ENCODE measurements around the gene CSRNP3. TPM values are rescaled to one million over a fixed set of nuclear protein-coding genes. Genes with fewer than 3 reads are reported as not detected.
A peak's percentile ranks its signal among the peaks of the same experiment; 100 is the strongest.

CSRNP3 gene
- total RNA-seq, 1 experiment from 2014 or later: 1.4 TPM

DNA sequence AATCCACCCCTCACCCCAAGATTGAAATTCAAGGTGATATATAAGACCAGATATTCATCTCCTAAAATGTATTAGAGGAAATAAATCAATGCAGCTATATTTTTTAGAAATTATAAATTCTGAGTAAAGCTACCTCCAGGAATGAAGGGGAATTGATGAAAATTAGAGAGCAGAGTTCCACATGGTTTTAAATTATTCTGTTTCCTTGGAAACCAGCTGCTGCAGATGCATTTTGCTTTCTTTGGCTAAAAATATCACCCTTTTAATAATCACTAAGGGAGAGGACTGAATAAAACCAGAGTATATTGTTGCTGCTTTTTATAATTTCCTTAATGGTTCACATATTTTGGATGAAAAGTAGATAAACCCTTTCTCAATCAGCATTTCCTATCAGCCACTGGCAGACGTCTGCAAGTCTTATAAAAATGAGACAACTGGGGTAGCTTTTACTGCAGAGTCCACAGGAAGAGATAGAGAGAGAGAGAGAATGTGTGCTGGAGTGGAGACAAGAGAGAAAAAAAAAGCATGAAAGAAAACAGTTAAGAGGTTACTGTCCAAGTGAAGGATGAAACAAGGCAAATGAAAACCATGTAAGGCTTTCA is 2.0 kb downstream of the CSRNP3 start:
- DNase-seq (ENCODE audit: low read depth): no peak

DNA sequence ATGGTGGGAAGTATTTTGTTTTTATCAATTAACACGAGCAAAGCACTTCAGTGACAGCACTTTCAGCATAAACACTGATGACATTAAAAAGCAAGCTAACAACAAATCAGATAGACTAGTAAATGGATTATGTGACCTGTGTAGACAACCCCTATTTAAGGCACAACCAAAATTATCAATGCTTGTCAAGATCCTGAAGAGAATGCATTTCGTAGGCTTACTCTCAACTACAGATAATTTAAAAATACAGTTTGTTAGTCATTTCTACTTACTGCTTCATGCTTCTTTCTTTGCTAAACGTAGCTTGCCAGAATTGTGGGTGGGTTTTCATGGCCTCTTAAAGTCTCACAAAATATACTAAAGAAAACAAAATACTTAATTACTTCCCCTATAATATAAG is 3.4 kb downstream of the CSRNP3 start:
- no peak for DNase-seq (ENCODE audit: low read depth)

DNA sequence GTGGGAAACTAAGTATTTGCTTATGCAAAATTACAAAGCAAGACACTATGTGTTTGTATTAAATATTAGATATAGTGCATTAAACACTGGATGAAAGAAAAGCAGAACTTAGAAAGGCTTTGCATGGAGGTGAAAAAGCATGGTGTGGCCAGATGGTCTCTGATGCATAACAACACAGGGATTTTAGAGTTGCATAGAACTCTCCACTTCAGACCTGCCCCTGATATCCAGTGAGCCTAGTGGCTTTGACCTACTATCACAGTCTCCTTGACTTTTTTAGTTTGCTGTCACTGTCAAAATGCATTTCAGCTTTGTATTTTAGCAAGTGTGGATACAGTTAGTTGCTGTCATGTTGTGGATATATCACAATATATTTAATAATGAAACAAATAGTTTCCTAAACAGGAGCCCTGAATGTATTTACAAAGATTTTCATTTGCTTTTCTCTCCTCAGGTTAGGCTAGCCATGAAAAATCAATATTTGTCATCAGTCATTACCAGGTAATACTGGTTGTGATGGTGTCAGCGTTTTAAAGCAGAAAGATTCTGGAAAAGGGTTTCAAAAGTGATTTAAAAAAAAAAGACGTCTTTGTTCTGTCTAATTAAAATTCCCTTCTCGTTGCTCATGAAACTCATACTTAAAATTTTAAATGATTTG is 5.2 kb downstream of the CSRNP3 start:
- DNase-seq (ENCODE audit: low read depth): no peak

DNA sequence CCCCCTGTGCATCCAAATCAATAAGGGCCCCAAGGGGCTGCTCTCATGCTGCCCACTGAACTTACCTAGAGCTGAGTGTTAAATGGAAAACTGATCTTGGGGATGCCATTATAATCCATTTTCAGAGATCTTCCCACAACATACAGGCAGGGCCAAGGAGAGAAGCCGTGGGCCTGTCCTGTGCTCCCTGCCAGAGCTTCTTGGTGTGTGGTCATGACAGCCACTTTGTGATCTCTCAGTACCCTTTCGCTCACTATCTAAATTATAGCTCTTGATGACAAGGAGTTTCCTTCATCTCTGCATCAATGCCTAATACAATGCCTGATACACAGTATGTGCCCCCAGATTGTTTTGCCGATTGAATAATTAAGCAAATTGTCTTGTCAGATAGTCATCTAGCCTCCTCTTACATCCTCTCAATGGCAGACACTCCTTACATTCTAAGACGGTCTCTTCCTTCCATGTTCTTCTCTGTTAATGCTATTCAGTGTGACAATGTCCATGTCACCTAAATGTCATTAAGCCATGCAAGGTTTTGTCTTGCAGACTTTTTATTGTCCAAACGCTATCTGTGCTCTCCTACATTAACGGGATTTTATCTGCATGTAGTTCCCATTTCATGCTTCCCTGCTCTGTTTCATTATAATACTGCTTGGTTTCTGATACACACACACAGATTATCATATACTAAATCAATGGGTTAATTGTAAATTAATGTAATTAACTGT is 5.9 kb downstream of the CSRNP3 start:
- no peak for DNase-seq (ENCODE audit: low read depth)

DNA sequence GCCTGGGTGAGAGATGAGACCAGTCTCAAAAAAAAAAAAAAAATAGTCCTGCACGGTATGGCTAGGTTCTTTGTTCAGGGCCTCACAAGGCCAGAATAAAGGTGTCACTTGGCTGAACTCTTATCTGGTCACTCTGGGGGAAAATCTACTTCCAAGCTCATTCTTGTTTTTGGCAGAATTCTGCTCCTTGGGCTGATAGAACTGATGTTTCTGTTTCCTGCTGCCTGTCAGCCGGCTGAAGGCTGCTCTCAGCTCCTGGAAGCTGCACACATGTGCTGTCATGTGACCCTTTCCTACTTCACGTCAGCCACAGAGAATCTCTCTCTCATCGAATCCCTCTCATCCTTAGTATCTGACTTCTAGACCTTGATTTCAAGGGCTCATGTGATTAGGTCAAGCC is 10.4 kb downstream of the CSRNP3 start:
- no peak for DNase-seq (ENCODE audit: low read depth)

DNA sequence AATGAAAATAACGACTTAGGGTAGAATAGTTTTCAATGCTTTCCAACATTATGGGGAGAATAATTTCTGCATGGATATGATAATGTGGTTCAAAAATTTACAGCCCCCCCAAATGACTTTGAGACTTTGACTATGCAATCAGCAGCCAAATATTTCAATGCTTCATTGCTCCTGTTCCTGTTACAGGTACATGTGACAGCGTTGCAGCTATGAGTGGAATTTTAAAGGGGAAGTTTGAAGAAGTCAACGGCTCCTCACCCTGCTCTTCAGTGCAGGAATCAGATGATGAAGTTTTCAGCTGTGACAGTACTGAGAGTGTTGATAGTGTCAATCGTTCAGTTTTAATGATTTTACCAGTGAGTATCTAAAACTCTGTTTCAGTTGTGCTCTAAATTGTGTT is 25.1 kb downstream of the CSRNP3 start:
- no peak for DNase-seq (ENCODE audit: low read depth)

DNA sequence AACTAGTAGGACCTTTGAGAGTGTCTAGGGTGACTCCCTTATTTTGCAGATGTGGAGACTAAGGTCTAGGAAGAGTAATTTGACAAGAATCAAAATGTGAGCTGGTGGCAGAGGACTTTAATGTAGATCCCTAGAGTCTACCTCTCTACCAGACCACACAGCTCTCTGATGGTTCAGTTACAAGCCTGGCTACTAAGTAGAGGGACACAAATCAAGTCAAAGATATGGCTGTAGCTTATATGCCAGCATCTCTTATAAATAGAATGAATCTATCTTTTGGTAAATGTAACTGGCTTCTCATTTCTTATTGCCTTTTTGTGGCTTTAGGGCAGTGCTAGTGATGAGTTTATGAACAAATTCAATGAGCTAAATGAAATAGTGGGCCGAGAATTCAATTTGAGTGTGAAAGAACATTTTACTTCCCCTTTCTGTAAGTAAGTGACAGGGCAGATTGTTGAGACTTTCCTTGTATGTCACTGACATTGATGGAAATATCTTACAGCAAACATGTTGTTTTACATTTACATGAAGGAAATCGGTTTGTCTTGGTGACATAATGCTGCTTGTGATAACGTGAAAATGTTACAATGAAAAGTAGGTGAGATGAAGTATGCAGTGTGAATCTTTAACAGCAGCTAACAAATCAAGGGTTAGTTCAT is 28.3 kb downstream of the CSRNP3 start:
- DNase-seq (ENCODE audit: low read depth): no peak

DNA sequence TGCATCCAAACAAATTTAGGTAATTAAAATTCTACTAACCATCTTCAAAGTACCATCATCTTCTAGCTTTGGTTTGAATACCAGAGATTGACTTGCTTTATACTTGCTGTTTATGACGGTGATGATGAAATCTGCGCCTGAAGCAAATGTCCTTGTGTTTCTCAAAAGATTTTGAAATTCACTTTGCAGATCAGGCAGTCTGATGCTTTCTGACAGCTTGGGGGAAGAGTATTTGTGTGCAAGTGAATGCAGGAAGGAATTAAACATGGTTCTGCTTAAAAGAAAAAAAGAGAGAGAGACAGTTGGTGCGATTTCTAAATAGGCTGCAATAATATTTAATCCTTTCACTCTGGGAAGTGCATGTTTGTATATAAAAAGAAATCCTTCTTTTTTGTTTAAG is 29.6 kb downstream of the CSRNP3 start:
- no peak for DNase-seq (ENCODE audit: low read depth)

DNA sequence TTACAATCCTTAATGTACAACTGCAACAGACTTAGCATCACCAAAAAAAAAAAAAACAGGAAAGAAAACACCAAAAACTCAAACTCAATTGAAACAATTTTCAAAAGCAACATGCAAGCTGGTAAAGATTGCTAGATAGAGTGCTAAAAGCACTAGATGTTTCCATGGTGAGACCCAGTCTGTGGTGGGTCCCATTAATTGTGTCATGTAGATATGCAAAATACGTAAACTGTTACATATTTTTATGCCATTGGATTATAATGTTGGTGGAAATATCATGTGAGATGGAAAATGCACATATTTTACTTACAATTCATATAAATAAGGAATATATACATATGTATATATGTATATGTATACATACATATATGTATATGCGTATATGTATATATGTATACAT is 30.5 kb downstream of the CSRNP3 start:
- no peak for DNase-seq (ENCODE audit: low read depth)

DNA sequence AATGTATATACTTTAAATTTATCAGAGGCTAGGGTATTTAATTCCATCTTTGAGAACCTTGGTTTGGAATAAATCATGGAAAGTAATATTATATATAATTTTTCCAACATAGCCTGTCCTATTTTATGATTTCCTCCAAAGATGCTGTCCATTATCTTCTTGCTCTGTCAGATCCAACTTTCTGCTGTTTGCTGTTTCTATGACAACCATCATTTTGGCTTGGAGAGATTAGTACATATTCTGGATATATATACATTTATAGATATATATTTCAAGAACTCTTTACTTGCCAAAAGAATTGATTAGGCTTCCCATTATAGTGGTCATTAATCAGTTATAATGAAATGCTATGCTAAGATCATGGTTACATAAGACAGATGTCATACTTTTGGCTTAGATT is 31.3 kb downstream of the CSRNP3 start:
- no peak for DNase-seq (ENCODE audit: low read depth)

DNA sequence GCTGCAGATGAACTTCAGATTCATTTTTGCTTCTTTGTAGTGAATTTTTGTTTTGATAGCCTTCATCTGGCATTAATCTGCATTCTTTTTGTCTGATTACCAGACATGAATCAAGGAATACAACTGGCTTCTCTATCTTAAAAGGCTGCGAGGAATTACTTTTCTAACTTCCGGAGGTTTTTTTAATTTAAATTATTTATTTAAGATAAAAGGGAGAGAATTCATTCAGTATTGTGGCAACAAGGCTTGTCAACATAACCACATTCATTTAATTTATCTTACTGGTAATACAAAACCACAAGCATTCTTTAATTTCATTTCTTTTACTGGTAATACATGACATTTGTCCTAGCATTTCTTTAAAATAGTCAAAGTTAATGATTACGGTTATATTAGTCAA is 36.0 kb downstream of the CSRNP3 start:
- no peak for DNase-seq (ENCODE audit: low read depth)

DNA sequence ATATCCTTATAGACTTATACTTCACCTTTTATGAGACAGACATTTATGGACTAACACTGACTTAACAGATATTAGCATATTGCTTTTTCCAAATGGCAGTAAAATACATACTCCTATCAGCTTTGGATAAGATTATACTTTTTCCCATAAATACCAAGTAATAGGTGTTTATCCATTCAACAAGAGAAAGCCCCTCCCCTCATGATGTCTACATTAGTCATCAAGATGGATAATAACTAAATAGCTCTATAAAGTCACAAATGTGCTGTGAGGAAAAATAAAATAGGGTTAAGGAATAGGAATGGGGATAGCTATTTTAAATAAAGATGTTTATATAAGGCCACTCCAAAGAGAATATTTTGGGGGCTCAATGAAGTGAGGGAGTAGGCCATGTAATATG is 39.4 kb downstream of the CSRNP3 start:
- DNase-seq (ENCODE audit: low read depth): peak; percentile 14

DNA sequence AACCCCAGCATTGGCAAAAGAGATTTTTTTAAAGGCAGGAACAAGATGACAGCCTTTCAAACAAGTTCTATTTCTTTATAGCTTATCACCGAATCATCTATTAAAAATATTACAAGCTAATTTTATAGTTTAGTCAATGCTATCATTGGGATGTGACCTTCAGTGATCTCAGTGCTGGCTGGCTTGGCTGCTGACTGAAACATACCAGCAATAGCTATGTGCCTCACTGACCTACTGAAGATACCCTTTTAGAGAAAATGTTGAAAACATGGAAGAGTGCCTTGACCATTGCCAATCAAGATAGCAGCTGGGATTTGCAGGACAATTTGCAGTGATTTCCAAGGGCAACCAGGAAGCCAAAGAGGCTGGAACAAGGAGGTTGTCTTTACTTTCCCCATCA is 44.0 kb downstream of the CSRNP3 start:
- no peak for DNase-seq (ENCODE audit: low read depth)

DNA sequence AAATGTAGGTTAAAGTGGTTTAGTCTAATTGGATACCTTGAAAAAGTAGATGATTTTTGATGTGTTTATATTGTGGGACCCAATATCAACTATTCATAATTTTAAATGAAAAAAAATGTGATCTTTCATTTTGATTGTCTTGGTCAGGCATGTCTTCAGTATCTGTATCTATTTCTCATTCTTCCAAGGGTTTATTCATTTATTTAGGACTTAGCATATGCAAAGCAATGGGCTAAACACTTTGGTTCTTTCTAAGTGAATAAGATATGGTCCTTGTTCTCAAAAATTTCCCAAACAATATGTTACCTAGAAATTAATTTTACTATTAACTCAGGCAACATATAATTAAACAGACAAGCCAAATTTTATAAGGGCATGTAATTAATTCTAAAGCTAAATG is 49.1 kb downstream of the CSRNP3 start:
- DNase-seq (ENCODE audit: low read depth): no peak

DNA sequence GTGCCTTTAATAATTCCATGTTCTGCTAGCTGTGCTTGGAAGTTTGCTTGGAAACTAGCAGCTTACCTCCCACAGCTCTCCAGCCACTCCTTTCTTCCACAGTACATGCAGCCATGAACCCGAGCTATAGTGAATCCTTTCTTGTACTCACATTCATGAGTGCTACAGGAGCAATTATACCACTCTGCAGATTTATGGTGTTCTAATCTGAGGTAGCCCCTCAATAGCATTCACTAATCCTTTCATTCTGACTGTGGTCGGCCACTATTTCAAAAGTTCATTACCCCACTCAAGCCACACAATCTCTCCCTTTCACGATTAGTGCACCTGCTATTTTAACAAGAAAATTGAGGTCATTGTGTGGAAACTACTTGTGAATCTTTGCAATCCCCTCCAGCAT is 53.2 kb downstream of the CSRNP3 start:
- no peak for DNase-seq (ENCODE audit: low read depth)

DNA sequence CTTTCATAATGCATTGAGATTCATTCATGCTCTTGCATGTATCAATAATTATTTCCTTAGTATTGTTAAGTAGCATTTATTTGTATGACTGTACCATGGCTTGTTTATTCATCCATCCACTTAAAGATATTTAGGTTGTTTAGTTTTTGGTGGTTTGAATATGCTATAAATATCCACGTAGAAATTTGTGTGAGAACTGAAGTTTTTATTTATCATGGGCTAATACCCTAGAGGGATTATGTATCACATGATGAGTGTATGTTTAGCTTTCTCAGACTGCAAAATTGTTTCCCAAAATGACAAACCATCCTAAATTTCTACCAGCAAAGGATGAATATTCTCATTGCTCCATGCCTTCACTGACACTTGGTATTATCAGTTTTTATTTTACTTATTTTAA is 55.2 kb downstream of the CSRNP3 start:
- no peak for DNase-seq (ENCODE audit: low read depth)

DNA sequence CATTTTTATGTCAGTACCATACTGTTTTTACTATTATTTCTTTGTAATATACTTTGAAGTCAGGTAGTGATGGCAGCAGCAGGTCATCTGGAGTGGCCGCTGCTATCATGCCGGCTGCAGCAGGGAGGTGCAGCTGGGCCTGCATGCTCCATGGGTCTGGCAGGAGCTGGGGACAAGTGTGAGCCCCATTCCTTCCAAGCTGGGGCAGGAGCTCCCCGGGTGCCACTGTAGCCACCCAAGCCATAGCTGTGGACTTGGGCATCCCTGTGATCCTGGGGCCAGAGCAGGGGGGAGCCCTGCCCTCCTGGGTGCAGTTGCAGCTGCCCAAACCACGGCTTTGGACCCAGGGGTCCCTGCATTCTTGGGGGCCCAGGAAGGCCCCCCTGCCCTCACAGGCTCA is 59.2 kb downstream of the CSRNP3 start:
- no peak for DNase-seq (ENCODE audit: low read depth)

DNA sequence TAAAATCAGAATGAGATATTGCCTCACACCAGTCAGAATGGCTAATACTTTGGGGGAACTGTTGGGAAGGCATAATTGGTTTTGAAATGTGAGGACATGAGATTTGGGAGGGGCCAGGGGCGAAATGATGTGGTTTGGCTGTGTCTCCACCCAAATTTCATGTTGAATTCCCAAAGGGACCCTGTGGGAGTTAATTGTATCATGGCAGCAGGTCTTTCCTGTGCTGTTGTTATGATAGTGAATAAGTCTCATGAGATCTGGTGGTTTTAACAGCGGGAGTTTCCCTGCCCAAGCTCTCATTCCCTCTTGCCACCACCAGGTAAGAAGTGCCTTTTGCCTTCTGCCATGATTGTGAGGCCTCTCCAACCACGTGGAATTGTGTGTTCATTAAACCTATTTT is 59.6 kb downstream of the CSRNP3 start:
- peak; percentile 23 for DNase-seq (ENCODE audit: low read depth)

DNA sequence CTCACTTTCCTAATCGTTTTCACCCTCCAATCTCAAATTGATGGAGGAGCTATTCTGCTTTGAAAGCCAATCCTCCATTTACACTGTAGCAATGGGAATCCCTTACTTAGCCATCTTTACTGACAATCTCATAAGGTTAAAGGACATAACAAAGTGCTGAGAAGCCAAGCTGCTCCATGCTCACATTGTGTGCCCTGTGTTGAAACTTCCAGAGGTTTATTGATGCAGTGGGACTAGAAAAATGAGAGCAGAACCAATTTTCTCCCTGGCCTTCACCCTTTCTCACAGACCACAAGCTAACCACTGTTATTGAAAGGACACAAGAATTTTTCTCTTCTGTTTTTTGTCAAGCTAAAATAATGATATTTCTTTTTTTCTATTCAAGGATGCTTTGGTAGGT is 63.8 kb downstream of the CSRNP3 start:
- peak; percentile 5 for DNase-seq (ENCODE audit: low read depth)

DNA sequence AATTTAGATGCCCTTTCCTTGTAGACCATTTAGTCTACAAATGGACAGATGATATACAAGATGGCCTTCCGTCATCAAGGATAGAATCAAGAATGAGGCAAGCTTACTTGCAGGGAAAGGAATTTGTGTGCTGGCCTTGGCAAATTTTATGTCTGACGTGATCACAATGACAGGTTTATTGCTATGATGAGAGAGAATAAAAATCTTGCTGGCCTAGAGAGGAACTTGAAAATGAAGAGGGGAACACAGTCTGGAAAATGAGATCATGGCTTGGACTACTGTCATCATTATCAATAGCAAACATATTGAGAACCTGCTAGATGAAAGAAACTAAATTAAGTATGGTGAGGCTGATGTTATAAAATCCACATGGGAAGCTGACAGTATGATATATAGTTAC is 66.0 kb downstream of the CSRNP3 start:
- DNase-seq (ENCODE audit: low read depth): no peak

DNA sequence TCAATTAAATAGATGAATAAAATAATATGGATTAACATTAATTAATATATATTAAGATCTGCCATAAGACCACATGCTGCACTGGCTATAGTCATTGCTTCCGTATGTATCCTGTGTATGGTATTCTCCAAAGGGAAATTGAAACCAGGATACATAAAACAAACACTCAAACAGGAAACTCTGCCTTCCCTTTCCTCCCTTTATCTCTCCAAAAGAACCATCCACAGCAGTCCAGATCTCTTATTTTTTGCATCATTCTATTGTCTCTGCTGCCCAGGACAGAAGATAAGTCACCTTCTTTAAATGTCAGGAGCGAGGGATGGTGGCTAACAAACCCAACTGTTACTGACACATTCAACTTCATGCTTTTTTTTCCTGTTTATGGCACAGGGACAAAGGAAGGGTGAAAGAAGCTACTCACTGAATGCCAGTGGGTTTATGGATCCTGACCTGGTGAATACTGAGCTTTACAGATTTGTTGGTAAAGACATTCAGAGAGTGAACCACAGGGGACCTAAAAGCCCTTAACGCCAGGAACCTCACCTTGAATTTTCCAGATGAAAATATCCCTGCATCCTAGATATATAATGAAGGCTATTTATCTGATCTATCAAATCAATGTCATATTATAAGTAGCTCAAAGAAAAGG is 67.5 kb downstream of the CSRNP3 start:
- DNase-seq (ENCODE audit: low read depth): no peak

DNA sequence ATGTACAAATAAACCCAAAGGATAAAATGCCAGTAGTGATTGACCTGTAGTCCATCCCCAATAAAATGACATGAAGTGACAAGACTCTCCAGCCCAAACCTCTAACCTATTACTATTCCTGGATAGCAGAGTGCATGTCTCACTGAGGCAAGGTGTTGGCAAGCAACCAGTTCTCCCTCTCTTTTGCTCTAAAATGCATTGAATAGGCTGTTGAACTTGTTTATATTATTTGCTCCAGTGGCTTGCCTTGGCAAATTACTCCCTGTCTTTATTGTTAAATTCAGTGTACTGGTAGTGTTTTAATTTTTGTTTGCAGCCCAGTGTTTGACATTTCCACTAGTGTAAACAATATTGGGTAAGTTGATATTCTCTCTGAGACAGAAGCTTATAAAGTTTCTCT is 70.5 kb downstream of the CSRNP3 start:
- no peak for DNase-seq (ENCODE audit: low read depth)

Data from LHCN-M2 (cell line).